ENCODE results near the gene STAC3.

STAC3 gene

GRCh38 chr12:57240066-57240921 is 10.7 kb downstream of the STAC3 start:
- CTCF ChIA-PET = interaction anchor here (1.0 to 22.8 kb wide), 13 partner anchors 10 to 516 kb away, joined by 3 to 403 read pairs (median 18); partner anchors contain the start of genes GLI1, INHBE, NXPH4 and SHMT2
- DNase-seq (ENCODE audit: extremely low spot score) = peak; percentile 59
- POLR2A ChIA-PET = interaction anchor here (1.2 to 6.5 kb wide), 2 partner anchors 10 to 25 kb away, joined by 3 to 32 read pairs; partner anchors contain the start of gene SHMT2
- no peak for TF ChIP-seq CTCF (IDR thresholded peaks at IDR 0.05; ENCODE audit: control extremely low read depth, extremely low read depth, low read depth, missing control alignments)

- no peak for TF ChIP-seq CTCF (IDR thresholded peaks at IDR 0.05; ENCODE audit: control extremely low read depth, extremely low read depth, low read depth, missing control alignments)
- CTCF ChIA-PET = interaction anchor here (0.8 to 22.8 kb wide), 19 partner anchors 10 to 517 kb away, joined by 3 to 403 read pairs (median 6); partner anchors contain the start of genes GLI1, INHBE, NXPH4 and SHMT2
- POLR2A ChIA-PET = interaction anchor here (6.5 kb wide), 1 partner anchor 10 kb away, joined by 32 read pairs; the partner anchor contains the start of gene SHMT2
- no peak for DNase-seq (ENCODE audit: extremely low spot score)
Measured at GRCh38 chr12:57239587-57240065, 11.4 kb downstream of the STAC3 start.

- DNase-seq (ENCODE audit: extremely low spot score) = peak; percentile 95
- POLR2A ChIA-PET = interaction anchor here (6.5 kb wide), 1 partner anchor 9 kb away, joined by 32 read pairs; the partner anchor contains the start of gene SHMT2
- CTCF ChIA-PET = interaction anchor here (0.7 to 22.8 kb wide), 20 partner anchors 11 to 518 kb away, joined by 3 to 403 read pairs (median 5); partner anchors contain the start of genes GLI1, INHBE, NXPH4 and SHMT2
- peak; percentile 100 for TF ChIP-seq CTCF (IDR thresholded peaks at IDR 0.05; ENCODE audit: control extremely low read depth, extremely low read depth, low read depth, missing control alignments)
Measured at GRCh38 chr12:57238854-57239554, 12.0 kb downstream of the STAC3 start.

GRCh38 chr12:57237932-57238853 is 12.8 kb downstream of the STAC3 start:
- CTCF ChIA-PET = interaction anchor here (0.7 to 22.8 kb wide), 16 partner anchors 10 to 221 kb away, joined by 3 to 403 read pairs (median 10); partner anchors contain the start of genes GLI1, INHBE, NXPH4 and SHMT2

GRCh38 chr12:57237596-57237931 is 13.4 kb downstream of the STAC3 start:
- POLR2A ChIA-PET = interaction anchor here (6.5 kb wide), 1 partner anchor 7 kb away, joined by 32 read pairs; the partner anchor contains the start of gene SHMT2
- DNase-seq (ENCODE audit: extremely low spot score) = no peak
- no peak for TF ChIP-seq CTCF (IDR thresholded peaks at IDR 0.05; ENCODE audit: control extremely low read depth, extremely low read depth, low read depth, missing control alignments)
- CTCF ChIA-PET = interaction anchor here (1.0 to 22.8 kb wide), 6 partner anchors 10 to 222 kb away, joined by 4 to 403 read pairs (median 50); partner anchors contain the start of genes GLI1, NXPH4, SHMT2 and STAC3

More at GRCh38 chr12:57237932-57238853, 12.8 kb downstream of the STAC3 start:
- no peak for DNase-seq (ENCODE audit: extremely low spot score)
- POLR2A ChIA-PET = interaction anchor here (6.5 kb wide), 1 partner anchor 8 kb away, joined by 32 read pairs; the partner anchor contains the start of gene SHMT2
- no peak for TF ChIP-seq CTCF (IDR thresholded peaks at IDR 0.05; ENCODE audit: control extremely low read depth, extremely low read depth, low read depth, missing control alignments)

All from GM10248 (cell line).